Measurements from ENCODE around the gene DRGX.
A peak's percentile ranks its signal among the peaks of the same experiment; 100 is the strongest.

DRGX gene

GRCh38 chr10:49361178-49361554 lies 34.7 kb downstream of the DRGX start:
- DNase-seq (ENCODE audit: low spot score): no peak

DNA sequence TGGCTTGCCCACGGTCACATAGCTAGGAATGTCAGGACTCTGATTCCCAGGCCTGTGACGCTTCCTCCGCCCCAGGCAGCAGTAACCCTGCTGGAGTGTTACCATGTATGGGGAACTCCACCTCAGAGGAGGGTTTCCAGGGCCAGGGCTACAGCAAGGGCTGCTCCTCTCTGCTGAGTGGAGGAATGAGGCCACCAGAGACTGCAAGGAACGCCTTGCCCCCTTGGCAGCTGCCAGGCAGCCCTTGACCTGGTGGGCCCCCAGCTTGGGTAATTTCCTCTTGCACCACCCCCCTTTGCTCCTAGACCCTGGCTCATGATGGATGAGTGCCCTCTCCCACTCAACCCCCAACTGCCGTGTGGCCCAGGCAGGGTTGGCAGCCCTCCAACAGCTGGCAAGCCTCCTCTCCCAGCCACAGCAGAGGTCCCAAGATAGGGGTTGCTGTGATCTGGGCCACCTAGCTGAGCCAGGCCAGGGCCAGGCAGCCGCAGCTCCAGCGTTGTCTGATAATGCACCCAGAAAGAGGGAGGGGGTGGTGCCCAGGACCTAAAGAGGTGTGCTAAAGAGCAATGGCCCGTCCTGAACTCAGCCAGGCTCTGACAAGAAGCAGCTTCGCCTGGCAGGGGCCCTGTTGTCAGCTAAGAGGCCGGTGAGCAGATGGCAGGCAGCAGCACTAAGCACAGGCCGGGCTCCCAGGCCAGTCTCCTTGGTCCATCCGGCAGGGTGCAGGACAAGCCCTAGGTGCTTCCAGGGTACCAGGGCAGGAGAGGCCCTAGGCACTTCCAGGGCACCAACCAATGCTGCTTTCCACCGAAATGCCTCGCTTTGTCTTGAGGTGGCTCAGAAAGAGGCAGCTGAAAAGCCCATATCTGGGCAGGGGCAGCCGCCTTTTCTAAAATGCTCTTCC lies 35.4 kb downstream of the DRGX start:
- no peak for DNase-seq (ENCODE audit: low spot score)

- DNase-seq (ENCODE audit: low spot score): peak; percentile 9
Observed at GRCh38 chr10:49359349-49360270, 36.3 kb downstream of the DRGX start.

DNA sequence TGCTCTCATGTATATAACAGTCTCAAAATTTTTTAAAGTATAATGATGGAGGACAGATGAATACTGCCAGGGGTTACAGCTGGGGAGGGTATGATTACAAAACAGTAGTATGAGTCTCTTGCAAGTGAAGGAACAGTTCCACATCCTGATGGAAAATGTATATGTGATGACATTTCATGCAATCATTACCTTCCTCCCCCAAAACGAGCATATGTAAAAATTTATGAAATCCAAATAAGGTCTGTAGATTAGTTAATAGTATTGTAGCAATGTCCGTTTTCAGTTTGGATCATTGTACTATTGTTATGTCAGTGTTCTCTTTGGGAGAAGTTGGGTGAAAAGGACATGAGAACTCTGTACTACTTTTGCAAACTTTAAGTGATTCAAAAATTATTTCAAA lies 38.0 kb downstream of the DRGX start:
- no peak for DNase-seq (ENCODE audit: low spot score)

GRCh38 chr10:49356944-49357343 lies 38.9 kb downstream of the DRGX start:
- DNase-seq (ENCODE audit: low spot score): no peak

DNA sequence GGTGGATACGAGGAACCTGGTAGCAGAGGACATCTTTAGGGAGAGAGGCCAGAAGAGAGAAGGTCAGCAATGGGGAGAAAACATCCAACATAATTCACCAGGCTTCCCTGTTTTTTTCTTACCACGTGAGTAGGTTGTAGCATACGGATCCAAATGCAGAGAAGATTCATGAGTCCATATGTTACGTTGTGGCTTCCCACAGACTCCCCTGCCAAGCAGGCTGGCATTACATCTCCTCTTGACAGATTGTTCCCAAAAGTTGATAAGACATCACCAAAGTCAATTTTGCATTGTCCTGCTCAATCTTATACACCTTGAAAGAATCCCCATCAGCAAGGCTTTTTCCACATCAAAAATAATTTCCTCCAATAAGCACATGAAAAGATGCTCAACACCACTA lies 39.7 kb downstream of the DRGX start:
- DNase-seq (ENCODE audit: low spot score): no peak

DNA sequence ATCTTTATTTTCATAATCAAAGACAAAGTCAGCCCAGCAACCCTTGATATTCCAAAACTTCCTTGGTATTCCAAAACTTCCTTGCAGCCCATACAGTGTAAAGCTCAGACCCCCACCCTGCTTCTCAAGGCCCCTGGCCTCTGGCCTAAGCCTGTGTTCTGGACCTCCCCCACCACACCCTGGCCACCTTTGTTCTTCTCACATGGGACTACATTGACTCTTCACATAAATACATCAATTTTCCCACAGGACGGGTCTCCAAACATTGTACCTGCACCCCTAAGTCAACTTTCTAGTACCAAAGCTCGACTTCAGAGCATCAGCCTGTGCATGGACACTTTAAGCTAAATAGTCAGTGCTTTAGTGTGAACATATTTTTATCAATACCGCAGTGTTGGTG lies 40.7 kb downstream of the DRGX start:
- DNase-seq (ENCODE audit: low spot score): no peak

DNA sequence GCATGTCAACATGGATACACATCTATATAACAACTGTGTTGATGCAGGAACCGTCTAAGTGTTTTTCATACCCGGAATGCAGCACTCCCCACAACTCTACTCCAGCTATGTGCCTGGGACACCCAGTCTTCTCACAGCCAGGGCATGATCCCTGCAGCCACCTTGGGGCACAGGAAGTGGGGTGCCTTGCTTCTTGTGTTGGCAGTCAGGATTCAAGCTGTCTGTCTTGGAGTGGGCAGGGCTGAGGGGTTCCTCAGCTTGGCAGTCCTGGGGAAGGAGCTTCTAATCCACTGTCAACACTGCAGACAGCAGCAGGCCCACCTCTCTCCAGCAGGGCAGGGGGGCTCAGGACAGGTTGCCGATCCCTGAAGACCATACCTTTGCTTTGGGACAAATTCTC lies 41.3 kb downstream of the DRGX start:
- no peak for DNase-seq (ENCODE audit: low spot score)

- no peak for DNase-seq (ENCODE audit: low spot score)
Observed at GRCh38 chr10:49353895-49354566, 41.9 kb downstream of the DRGX start.

GRCh38 chr10:49353026-49353894 lies 42.6 kb downstream of the DRGX start:
- no peak for DNase-seq (ENCODE audit: low spot score)

DNA sequence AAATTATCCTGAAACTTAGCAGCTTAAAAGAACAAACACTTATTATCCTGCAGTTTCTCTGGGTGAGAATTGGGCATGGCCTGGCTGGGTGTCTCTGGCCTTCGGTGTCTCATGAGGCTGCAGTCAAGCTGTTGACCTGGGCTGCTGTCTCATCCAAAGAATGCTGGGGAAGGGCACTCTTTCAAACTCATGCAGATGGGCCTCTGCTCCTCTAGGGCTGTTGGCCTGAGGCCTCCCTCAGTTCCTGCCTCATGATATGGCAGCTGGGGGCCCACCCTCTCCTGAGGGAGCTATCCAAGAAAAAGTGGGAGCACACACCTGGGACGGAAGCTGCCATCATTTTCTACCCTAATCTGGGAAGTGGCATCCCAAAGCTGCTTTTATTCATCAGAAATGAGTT lies 43.6 kb downstream of the DRGX start:
- no peak for DNase-seq (ENCODE audit: low spot score)

- DNase-seq (ENCODE audit: low spot score): no peak
Observed at GRCh38 chr10:49351669-49352068, 44.2 kb downstream of the DRGX start.

- DNase-seq (ENCODE audit: low spot score): no peak
Observed at GRCh38 chr10:49350846-49351532, 44.9 kb downstream of the DRGX start.

- no peak for DNase-seq (ENCODE audit: low spot score)
Observed at GRCh38 chr10:49350138-49350537, 45.8 kb downstream of the DRGX start.

DNA sequence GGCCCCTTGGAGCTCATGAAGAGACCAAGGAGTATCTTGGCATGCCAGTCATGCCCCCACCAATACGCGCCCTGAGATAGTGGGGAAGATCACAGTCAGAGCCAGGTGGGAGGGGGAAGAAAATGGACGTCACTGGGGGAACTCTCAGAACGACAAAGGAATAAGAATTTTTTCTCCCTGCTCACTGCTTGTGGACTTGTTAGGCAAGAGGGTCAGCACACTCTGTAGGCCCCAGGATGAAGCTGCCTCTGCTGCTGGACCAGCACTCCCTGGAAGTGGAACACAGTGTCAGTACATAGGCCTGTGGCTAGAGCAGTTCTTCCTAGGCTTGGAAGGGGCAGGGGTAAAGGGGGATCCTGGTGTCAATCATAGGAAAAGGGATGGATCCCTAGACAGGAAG lies 46.5 kb downstream of the DRGX start:
- DNase-seq (ENCODE audit: low spot score): no peak

DNA sequence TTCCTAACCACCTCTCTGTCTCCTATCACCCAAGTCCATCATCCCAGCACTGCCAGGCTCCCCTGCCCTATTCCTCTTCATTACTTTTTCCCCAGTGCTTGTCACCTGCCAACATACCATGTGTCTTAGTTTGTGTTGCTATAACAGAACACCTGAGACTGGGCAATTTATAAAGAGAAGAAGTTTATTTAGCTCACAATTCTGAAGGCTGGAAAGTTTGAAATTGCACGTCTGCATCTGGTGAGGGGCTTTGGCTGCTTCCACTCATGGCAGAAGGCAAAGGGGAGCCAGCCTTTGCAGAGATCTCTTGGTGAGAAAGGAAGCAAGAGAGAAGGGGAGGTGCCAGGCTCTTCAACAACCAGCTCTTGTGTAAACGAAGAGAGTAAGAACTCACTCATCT lies 47.3 kb downstream of the DRGX start:
- DNase-seq (ENCODE audit: low spot score): no peak

GRCh38 chr10:49347827-49348226 lies 48.1 kb downstream of the DRGX start:
- DNase-seq (ENCODE audit: low spot score): no peak

- no peak for DNase-seq (ENCODE audit: low spot score)
Observed at GRCh38 chr10:49347342-49347741, 48.5 kb downstream of the DRGX start.

- no peak for DNase-seq (ENCODE audit: low spot score)
Observed at GRCh38 chr10:49344840-49345239, 51.0 kb downstream of the DRGX start.

DNA sequence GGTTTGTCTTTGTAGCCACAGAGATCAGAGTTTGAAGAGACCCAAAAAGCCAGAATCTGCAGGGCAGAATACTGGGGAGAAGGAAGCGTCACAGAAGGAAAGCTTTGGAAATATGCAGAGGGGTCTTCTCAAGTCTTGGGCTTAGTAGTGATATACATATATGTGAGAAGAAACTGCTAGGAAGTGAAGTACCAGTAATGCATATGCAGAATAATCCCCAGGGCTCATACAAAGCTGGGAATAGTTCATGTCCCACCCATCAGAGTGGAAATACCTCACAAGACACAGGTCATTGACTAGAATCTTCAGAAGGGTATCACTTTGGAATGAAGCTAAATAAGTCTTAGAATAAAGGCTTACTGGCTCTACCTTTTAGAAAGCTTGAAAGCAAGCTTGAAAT lies 57.3 kb downstream of the DRGX start:
- no peak for DNase-seq (ENCODE audit: low spot score)
